GM18858 (cell line): Measurements from ENCODE around the gene THOC2.
A peak's percentile ranks its signal among the peaks of the same experiment; 100 is the strongest.
"Not testable (repeated sequence)": the region's sequence is repeated elsewhere in the genome, so short reads cannot be mapped to it uniquely, and the experiment has no call there.

ENCODE experiments used
- ATAC-seq: cut with Tn5 transposase; IDR thresholded peaks from one replicate; pipeline ENCODE4 v1.9.1; 2021; ENCODE audit not compliant: unreplicated experiment

THOC2 gene

DNA sequence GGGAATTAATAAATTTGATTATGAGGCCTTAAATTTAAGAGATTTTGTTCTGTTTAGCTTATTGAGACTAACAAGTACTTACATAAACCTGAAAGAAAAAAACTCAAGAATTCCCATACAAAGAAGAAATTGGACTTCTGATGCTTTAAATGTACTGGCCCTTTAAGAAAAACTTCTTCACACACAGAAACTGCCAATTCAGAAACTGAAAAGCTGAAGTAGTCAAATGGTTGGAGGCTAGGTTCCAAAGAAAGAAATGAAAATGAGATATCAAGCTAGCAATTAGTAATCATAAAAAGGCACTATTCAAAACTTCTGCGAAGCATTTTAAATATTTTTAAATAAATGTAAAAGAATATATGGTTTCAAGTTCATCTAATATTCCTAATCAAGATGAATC, 151.3 kb downstream of the THOC2 start:
- peak; percentile 66 for ATAC-seq

DNA sequence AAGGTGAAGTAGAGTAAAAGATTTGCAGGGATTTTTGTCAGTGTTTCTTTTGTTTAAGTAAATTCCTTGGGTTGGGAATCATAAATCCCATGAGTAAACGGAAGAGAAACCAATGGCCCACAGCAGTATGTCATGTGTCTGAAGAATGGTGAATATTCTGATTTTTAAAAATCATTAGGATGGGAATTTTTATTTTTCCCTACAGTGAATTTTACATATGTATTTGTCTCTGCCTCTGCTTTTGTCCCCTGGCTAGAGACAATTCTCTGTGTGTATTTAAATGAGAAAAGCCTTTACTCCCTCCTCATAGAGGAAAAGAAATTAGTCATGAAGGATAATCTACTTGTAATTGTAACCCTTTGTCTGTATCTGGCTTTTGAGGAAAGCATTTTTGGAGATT, 152.1 kb downstream of the THOC2 start:
- no peak for ATAC-seq

DNA sequence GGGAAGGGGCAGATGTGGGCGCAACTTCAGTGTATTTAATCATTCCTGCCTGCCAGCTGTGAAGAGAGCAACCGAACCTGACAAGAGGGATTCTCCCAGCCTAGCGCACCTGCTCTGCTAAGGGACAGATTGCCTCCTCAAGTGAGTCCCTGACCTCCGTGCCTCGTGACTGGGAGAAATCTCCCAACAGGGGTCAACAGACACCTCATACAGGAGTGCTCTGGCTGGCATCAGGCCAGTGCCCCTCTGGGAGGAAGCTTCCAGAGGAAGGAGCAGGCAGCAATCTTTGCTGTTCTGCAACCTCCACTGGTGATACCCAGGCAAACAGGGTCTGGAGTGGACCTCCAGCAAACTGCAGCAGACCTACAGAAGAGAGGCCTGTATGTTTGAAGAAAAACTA, 158.8 kb downstream of the THOC2 start:
- ATAC-seq: not testable (repeated sequence)

DNA sequence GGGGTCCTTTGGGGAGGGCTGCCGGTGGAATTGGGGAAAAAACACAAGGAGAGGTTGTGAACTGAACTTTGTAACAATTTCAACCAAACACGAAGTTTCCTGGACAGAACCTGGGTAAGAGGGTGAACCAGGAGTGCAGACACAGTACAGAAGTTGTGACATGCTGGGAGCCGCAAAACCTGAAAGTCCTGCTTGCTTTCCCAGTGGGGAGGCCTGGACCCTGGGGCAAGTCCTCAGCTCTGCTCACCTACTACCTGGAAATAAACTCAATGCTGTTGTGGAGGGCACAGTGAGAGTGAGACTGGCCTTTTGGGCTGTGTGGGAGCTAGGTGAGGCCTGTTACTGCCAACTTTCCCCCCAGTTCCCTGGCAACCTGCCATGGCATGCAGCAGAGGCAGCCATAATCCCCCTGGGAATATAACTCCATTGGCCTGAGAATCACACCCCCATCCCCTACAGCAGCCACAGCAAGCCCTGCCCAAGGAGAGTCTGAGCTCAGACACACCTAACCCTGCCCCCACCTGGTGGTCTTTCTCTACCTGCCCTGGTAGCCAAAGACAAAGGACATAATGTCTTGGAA, 162.8 kb downstream of the THOC2 start:
- ATAC-seq: no peak

DNA sequence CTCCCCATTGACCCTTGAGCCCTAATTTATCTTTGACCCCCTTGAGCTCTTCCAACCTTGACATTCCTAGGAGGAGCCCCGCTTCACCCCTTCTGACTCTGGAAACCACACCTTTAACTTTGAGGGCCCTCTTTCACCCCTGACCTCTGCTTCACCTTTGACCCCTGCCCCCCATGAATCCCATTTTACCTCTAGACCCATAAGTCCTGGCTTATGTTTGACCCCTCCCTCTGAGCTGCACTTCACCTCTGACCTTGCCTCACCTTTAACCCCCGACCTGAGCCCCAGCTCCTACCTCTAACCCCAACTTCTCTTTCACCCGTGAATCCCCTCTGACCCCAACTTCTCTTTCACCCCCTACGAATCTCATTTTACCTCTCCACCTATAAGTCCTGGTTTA, 169.7 kb downstream of the THOC2 start:
- ATAC-seq: no peak

DNA sequence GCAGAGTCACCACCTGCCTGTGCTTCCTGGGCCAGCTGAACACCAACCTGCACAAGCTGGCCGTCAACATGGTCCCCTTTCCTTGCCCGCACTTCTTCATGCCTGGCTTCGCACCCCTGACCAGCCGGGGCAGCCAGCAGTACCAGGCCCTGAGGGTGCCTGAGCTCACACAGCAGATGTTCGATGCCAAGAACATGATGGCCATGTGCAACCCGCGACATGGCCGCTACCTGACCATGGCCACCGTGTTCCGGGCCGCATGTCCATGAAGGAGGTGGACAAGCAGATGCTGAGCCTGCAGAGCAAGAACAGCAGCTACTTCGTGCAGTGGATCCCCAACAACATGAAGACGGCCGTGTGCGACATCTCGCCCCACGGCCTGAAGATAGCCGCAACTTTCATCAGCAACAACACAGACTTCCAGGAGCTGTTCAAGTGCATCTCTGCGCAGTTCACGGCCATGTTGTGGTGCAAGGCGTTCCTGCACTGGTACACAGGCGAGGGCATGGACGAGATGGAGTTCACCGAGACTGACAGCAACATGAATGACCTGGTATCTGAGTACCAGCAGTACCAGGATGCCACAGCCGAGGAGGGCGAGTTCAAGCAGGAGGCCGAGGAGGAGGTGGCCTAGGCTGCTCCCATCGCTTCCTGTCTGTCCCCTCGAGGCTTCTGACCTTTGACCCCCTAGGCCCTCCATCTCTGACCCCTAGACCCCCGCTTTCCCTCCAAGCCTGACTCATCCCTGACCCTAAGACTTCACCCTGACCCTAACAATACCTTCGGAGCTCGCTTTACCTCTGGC, 170.3 kb downstream of the THOC2 start:
- ATAC-seq: no peak

DNA sequence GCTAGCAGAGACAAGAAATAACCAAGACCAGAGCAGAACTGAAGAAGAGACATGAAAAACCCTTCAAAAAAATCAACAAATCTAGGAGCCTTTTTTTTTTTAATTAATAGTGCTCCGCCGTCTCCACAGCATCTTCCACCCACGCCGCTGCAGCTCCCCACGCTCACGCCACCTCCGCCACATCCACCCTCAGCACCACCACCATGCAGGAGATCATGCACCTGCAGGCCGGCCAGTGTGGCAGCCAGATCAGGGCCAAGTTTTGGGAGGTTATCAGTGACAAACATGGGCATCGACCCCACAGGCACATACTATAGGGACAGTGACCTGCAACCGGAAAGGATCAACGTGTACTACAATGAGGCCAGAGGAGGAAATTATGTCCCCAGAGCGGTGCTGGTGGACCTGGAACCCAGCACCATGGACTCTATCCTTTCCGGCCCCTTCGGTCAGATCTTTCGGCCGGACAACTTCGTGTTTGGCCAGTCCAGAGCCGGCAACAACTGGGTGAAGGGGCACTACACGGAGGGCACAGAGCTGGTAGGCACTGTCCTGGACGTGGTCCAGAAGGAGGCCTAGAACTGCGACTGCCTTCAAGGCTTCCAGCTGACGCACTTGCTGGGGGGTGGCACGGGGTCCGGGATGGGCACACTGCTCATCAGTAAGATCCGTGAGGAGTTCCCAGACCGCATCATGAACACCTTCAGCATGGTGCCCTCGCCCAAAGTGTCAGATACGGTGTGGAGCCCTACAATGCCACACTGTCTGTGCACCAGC, 171.2 kb downstream of the THOC2 start:
- no peak for ATAC-seq

DNA sequence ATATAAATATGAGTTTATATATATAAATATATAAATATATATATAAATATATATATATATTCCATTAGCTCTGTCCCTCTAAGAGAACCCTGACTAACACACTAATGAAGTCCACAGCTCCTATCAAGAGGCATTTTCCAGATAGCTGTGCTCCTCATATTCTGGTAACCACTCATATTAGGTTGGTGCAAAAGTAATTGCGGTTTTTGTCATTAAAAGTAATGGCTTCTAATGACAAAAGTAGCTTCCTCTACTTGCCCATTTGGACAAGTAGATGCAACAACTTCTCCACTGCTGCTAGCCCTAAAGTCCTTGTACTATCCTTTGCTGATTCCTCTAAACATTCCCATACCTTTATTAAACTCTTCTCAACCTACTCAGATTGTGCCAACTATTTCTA, 182.0 kb downstream of the THOC2 start:
- no peak for ATAC-seq
